ENCODE measurements around the gene TTYH2.
"Not testable (repeated sequence)": the region's sequence is repeated elsewhere in the genome, so short reads cannot be mapped to it uniquely, and the experiment has no call there.

The TTYH2 gene

GRCh38 chr17:74212913-74213791, at the start of gene TTYH2:
TSS of gene TTYH2 (plus strand) at chr17:74213571. CDS start at chr17:74213588, 17 bp downstream.
- DNase-seq = peak; percentile 64

- no peak for DNase-seq
These were observed 49.5 kb upstream of the TTYH2 start for GRCh38 chr17:74163836-74164235.

DNA sequence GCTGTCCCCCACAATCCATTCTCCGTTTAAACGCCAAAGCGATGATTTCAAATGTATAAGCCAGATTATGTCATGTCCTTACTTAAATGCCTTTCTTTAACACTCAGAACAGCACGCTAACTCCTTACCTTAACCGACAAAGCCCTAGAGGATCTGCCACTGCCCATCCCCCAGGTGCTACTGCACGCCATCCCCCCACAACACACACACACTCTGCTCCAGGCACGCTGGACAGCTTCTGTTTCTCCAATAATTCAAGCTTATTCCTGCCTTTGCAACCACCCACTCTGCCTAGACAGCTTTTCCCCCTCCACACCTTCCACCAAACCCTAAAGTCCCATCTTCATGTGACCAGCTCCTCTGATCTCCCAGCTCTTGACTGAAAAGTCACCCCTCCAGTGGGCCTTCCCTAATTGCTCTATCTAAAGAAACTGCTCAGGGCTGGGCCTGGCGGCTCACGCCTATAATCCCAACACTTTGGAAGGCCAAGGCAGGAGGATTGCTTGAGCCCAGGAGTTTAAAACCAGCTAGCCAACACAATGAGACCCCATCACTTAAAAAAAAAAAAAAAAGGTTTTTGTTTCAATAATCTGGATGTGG, 48.8 kb upstream of the TTYH2 start:
- no peak for DNase-seq

GRCh38 chr17:74165797-74166365, 47.5 kb upstream of the TTYH2 start:
- no peak for DNase-seq

- DNase-seq = no peak
These were observed 42.4 kb upstream of the TTYH2 start for GRCh38 chr17:74170924-74171323.

GRCh38 chr17:74172700-74173099, 40.7 kb upstream of the TTYH2 start:
- no peak for DNase-seq

GRCh38 chr17:74176546-74177001, 36.8 kb upstream of the TTYH2 start:
- peak; percentile 27 for DNase-seq

DNA sequence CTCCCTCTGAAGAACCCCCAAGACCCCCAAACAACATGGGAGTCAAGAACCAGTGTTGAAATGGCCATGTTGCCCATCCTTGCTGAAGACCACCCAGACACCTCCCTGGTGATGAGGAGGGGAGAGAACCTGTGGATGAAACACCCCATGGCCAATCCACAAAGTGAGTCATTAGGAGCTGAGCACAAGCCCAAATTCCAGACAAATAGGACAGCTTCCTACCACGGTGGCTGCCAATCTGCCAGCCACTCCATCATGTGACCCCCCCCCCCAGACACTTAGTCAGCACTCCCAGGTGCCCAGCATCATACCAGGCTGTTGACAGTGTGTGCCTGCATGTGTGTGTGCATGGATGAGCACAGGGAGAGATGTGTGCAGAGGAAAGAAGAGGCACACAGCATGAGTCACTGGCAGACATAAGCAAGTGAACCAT, 36.3 kb upstream of the TTYH2 start:
- no peak for DNase-seq

DNA sequence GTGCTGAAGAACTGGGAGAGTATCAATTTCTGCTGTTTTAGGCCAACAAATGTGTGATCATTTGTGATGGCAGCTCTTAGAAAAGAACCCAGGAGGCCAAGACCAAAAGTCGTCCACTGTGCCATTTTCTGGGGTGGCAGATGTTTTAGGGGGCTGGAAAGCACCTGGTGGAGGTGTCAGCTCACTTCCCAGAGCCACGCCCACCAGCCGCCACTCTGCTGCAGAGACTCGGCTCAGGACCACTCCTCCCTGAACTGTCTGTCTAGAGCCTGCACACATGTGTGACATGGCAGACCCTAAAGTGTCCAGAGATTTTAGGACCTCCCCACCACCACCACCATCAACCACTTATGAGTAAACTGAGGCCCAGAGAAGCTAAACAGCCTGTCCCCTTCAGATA, 33.8 kb upstream of the TTYH2 start:
- no peak for DNase-seq

DNA sequence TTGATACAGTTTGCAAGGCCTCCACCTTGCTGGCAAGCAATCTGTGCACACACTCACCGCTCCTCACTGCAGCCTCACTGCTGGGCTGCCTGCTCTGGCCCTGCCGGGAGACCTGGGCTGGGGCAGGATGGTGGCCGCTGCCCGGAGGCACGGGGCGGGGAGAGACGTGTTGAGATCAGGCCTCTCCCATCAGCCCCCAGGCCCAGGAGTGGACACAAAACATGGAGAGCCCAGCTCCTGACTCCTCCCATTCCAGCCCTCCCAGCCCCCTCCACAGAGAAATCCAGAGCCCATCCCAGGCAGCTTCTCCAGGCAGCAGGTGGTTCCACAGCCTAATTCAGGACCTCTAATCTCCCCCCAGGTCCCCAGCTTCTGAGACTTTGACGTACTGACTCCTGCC, 33.0 kb upstream of the TTYH2 start:
- DNase-seq = no peak

DNA sequence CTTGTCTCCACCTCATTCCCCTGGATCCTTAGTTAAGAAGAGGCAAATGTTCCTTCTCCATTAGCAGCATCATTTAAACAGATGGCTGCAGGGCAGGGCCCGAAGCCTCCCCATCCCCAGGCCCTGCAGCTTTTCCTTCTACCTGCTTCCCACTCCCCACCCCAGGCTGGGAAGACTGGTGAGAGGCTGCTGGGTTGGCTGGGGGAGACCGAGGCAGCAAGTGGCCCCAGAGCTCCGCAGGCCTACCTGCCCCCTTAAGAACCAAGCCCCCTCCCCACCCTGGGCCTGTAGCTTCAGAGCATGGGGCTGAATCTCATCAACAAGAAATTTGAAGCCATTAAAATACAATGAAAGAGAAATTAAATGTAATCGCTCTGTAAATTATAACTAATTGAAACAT, 32.0 kb upstream of the TTYH2 start:
- no peak for DNase-seq

DNA sequence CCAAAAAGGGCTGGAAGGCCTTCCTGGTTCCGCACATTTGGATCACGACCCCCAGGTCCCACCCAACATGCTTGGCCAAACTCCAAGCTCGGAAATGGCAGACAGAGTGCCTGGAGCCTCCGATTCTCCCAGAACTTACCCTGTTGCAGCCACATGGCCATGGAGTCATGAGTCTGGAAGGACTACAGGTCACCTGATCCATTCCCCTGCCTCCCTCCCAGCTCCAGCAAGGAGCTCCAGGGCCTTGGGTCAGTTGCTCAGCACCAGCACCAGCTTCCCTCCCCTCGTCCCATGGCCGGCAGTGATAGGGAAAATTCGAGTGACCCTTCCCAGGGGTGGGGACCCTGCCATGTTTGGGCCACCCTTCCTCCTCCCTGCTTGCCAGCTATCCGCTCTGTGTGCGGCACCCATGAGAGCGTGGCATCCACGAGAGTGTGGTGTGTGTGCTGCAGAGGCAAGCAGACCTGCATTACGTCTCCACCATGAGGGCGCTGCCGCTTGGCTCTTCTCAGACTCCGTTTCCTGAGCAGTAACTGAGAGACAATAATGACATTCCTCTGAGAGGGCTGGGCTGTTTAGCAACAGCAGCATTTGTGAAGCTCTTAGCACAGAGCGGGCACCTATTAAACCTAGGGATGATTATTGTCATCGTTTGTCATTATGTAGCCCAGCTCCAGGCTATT, 31.2 kb upstream of the TTYH2 start:
- no peak for DNase-seq

DNA sequence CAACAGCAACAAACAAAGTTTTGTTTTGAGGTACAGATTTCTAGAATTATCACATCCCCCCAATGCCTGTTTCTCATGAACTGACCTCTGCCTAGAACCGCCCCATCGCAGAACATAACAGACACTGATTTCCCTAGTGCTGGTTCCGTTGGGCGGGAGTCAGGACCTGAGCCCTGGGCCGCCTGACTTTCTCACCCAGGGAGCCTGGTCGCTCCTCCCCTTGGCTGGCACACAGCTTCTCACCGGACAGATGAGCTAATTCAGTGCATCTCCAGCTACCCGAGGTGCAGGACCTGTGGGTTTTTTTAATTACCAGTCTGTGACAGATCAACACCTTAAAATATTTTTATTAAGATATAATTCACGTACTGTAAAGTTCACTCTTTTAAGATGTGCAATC, 30.0 kb upstream of the TTYH2 start:
- DNase-seq = no peak

- DNase-seq = no peak
These were observed 27.7 kb upstream of the TTYH2 start for GRCh38 chr17:74185571-74186185.

GRCh38 chr17:74186498-74186897, 26.9 kb upstream of the TTYH2 start:
- no peak for DNase-seq

GRCh38 chr17:74187761-74188160, 25.6 kb upstream of the TTYH2 start:
- no peak for DNase-seq

- DNase-seq = not testable (repeated sequence)
These were observed 24.7 kb upstream of the TTYH2 start for GRCh38 chr17:74188687-74189086.

DNA sequence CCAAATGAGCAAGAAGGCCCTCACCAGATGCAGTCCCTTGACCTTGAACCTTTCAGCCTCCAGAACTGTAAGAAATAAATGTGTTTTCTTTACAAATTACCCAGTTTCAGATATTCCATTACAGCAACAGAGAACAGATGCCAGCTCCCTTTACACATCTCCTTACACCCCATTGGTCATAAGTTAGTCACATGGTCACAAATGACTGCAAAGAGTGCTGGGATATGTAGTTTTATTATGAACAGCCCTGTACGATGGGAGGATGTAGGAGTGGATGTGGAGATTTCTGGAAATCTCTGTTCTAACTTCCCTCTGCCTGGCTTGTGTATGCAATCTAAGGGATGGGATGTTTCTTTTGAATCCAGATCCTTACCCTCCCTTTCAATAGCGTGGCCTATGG, 23.2 kb upstream of the TTYH2 start:
- DNase-seq = no peak

DNA sequence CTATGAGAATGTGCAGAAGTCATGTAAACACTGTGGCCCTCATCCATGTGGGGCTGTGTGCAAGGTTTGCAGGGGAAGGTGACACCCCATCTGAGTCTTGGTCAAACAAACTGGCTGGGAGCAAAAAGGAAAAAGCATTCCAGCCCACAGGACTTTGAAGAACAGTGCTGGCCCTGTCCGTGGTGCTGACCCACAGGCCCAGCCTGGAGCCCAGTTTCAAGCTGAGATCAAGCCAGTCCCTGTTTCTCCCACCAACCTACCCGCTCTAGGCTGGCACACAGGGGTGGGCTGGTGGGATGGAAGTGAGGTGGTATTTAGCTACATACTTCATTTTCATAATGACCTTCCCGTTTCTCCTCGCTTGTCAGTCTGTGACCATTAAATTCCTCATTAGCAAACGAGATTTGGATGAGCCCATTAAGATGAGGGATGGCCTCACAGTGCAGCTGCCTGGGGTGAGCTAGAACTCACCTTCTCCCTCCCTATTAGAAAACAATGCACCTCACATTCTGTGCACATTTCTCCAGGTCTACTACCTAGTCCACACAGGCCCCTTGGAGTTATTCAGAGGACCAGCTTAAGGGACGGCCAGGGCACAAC, 22.5 kb upstream of the TTYH2 start:
- no peak for DNase-seq

GRCh38 chr17:74192950-74193781, 20.2 kb upstream of the TTYH2 start:
- no peak for DNase-seq

DNA sequence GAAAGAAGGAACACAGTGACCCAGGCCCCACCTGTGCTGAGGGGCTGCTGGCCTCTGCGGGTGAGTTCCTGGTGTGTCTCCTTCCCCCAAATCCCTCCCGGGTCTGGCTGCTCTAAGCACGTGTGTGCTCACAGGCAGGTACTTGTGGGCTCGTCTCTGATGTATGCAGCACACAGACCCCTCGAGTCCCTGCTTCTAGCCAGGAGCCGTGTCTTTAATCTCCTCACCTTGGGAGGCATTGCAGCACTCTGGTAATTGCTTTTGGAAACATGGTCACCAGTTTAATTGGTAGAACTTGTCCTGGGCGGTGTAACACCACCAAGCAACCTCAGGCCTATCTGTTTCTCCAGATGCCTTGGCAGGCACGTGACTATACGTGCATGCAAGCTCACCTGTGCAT, 18.7 kb upstream of the TTYH2 start:
- no peak for DNase-seq

Measured in activated CD8-positive, alpha-beta memory T cell treated with anti-CD3 and anti-CD28 coated beads, Interleukin-2, amount 50 U/mL, for 4 hours (primary cell).